Keratinocyte (primary cell): Measurements from ENCODE around the gene MRPS7. TPM values are rescaled to one million over a fixed set of nuclear protein-coding genes. Genes with fewer than 3 reads are reported as not detected.

Experiments
- DNase-seq: peaks from one replicate; pipeline ENCODE4 v3.0.0-alpha.2; 2011; ENCODE audit warnings: low read depth, missing footprints, low spot score
- FAIRE-seq: peaks from 2 replicates; lab custom pipeline; 2011; peaks lifted over from hg19 to GRCh38; lab: Jason Lieb, UNC
- H2AFZ ChIP-seq: 2 replicates; pipeline ENCODE4 v1.6.0; 2012; ENCODE audit warnings: low read length, control low read depth, inconsistent platforms; ENCODE audit not compliant: control insufficient read depth
- H3K27ac ChIP-seq: 2 replicates; pipeline ENCODE4 v1.5.1; 2011; ENCODE audit warnings: low read length; ENCODE audit not compliant: control insufficient read depth, insufficient read depth
- H3K27me3 ChIP-seq: 3 replicates; pipeline ENCODE4 v1.6.0; 2011; ENCODE audit warnings: low read length; ENCODE audit not compliant: control insufficient read depth, insufficient read depth; ENCODE audit errors: extremely low read depth
- H3K36me3 ChIP-seq, 2 experiments: 2 replicates in 1 of 2; 3 replicates in 1 of 2; pipeline ENCODE4 v1.5.1; 2011; ENCODE audit warnings: low read length in 2 of 2, mild to moderate bottlenecking in 1 of 2; ENCODE audit not compliant: control insufficient read depth in 2 of 2, insufficient read depth in 2 of 2; ENCODE audit errors: extremely low read depth in 1 of 2
- H3K4me1 ChIP-seq: 3 replicates; pipeline ENCODE4 v1.5.1; 2011; ENCODE audit warnings: low read length; ENCODE audit not compliant: control insufficient read depth, insufficient read depth; ENCODE audit errors: extremely low read depth
- H3K4me2 ChIP-seq: 3 replicates; pipeline ENCODE4 v1.6.0; 2011; ENCODE audit warnings: low read depth, low read length; ENCODE audit not compliant: control insufficient read depth, insufficient read depth; ENCODE audit errors: extremely low read depth
- H3K4me3 ChIP-seq, 3 experiments: fragments of 200-600 bp in 1 of 3; sonication (generic) in 1 of 3; 2 replicates in 2 of 3; 3 replicates in 1 of 3; pipeline ENCODE4 v1.5.1; 2011 to 2016; ENCODE audit warnings: low read length in 3 of 3, mild to moderate bottlenecking in 3 of 3, control low read depth in 2 of 3, inconsistent platforms in 1 of 3, low read depth in 1 of 3, mixed read lengths in 1 of 3, mixed run types in 1 of 3, moderate library complexity in 1 of 3; ENCODE audit not compliant: control insufficient read depth in 2 of 3, insufficient read depth in 2 of 3; ENCODE audit errors: extremely low read depth in 1 of 3
- H3K79me2 ChIP-seq: 2 replicates; pipeline ENCODE4 v1.6.0; 2012; ENCODE audit warnings: low read length; ENCODE audit not compliant: control insufficient read depth, insufficient read depth
- H3K9ac ChIP-seq: 3 replicates; pipeline ENCODE4 v1.6.0; 2011; ENCODE audit warnings: low read length; ENCODE audit not compliant: control insufficient read depth, insufficient read depth; ENCODE audit errors: extremely low read depth
- H3K9me1 ChIP-seq: 3 replicates; pipeline ENCODE4 v1.6.0; 2011; ENCODE audit warnings: low read length; ENCODE audit not compliant: control insufficient read depth, insufficient read depth; ENCODE audit errors: extremely low read depth
- H3K9me3 ChIP-seq: 2 replicates; pipeline ENCODE4 v1.5.1; 2012; ENCODE audit warnings: low read depth, low read length; ENCODE audit not compliant: control insufficient read depth
- H4K20me1 ChIP-seq: 3 replicates; pipeline ENCODE4 v1.6.0; 2011; ENCODE audit warnings: low read length; ENCODE audit not compliant: control insufficient read depth, insufficient read depth; ENCODE audit errors: extremely low read depth
- EZH2 ChIP-seq: IDR thresholded peaks from one replicate; pipeline ENCODE4 v1.6.1; 2012; ENCODE audit warnings: inconsistent platforms, mild to moderate bottlenecking, low read length, moderate library complexity
- dilution Hi-C: fragments of 300-500 bp; cut with MboI; formaldehyde crosslinking; loops from one replicate; pipeline ENCODE4 v1.7.0; 2020; ENCODE audit warnings: low sequenced_read_pairs; ENCODE audit not compliant: extremely low pct_ligation_motif_present
- polyA plus RNA-seq, 5 experiments: library from polyadenylated mRNA; depleted of rRNA in 3 of 5; stranded (reverse) in 3 of 5; stranded (forward) in 1 of 5; unstranded in 1 of 5; fragments of >200 nt; gene quantifications; 1 replicate in 1 of 5; 2 replicates in 3 of 5; 3 replicates in 1 of 5; pipeline versions ENCODE4 v1.2.1 to v1.2.3, GENCODE V29; 2011 to 2012; ENCODE audit warnings: missing spikeins in 2 of 5, low read depth in 1 of 5, low replicate concordance in 1 of 5
- TF ChIP-seq, protein P1 (sequence below), 3 experiments: IDR thresholded peaks in 1 of 3; conservative IDR thresholded peaks in 1 of 3; optimal IDR thresholded peaks in 1 of 3; 2 replicates in 2 of 3; 3 replicates in 1 of 3; pipeline versions ENCODE3 to v1.5.1; 2011; ENCODE audit warnings: low read length in 3 of 3, mild to moderate bottlenecking in 3 of 3, moderate library complexity in 2 of 3, control low read depth in 1 of 3, inconsistent platforms in 1 of 3; ENCODE audit not compliant: insufficient read depth in 2 of 3; ENCODE audit errors: extremely low read depth in 1 of 3

The MRPS7 gene
- polyA plus RNA-seq, 1 donor (not counting 4 experiments of a cell fraction or from before 2014, with no cell fraction given) = 79.0 TPM

DNA sequence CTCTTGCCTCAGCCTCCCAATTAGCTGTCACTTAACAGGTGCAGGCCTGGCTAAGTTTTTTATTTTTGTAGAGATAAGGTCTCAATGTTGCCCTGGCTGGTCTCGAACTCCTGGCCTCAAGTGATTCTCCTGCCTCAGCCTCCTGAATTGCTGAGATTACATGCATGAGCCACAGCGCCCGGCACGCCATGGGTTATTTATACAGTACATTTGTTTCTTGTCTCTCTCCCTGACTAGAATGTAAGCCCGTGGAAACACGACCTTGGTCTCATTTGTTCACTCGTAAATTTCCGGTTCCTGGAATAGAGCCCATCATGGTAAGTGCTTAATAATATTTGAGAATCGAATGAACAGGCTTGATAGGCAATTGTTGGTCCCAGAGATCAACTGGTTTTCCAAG, 25.5 kb downstream of the MRPS7 start:
- Histone ChIP-seq H3K9me3 (no peaks in the 10 kb centered on the region), H2AFZ (no peak overlapping the region), H3K79me2 (peaks cover 7% of the 10 kb centered on the region), H4K20me1 (no peaks in the 10 kb centered on the region), H3K4me2 (no peak overlapping the region), H3K9ac (no peak overlapping the region), H3K9me1 (no peaks in the 10 kb centered on the region), H3K27ac (no peak overlapping the region), H3K4me3 (no peak overlapping the region), H3K27me3 (no peaks in the 10 kb centered on the region), H3K36me3 (peaks cover 3 to 10% of the 10 kb centered on the region in 2 experiments), H3K4me1 (peaks cover 10% of the 10 kb centered on the region)
- no peak for FAIRE-seq
- TF ChIP-seq, protein P1, sequence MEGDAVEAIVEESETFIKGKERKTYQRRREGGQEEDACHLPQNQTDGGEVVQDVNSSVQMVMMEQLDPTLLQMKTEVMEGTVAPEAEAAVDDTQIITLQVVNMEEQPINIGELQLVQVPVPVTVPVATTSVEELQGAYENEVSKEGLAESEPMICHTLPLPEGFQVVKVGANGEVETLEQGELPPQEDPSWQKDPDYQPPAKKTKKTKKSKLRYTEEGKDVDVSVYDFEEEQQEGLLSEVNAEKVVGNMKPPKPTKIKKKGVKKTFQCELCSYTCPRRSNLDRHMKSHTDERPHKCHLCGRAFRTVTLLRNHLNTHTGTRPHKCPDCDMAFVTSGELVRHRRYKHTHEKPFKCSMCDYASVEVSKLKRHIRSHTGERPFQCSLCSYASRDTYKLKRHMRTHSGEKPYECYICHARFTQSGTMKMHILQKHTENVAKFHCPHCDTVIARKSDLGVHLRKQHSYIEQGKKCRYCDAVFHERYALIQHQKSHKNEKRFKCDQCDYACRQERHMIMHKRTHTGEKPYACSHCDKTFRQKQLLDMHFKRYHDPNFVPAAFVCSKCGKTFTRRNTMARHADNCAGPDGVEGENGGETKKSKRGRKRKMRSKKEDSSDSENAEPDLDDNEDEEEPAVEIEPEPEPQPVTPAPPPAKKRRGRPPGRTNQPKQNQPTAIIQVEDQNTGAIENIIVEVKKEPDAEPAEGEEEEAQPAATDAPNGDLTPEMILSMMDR (optimal IDR thresholded peaks at IDR 0.05 in 1 of 3, IDR thresholded peaks at IDR 0.05 in 1 of 3, conservative IDR thresholded peaks at IDR 0.05 in 1 of 3; ENCODE audit: extremely low read depth in 1 of 3, insufficient read depth in 2 of 3, low read length in 3 of 3) = no peak
- TF ChIP-seq EZH2 = no peak
- no peak for DNase-seq
- dilution Hi-C loops = no loop called here

DNA sequence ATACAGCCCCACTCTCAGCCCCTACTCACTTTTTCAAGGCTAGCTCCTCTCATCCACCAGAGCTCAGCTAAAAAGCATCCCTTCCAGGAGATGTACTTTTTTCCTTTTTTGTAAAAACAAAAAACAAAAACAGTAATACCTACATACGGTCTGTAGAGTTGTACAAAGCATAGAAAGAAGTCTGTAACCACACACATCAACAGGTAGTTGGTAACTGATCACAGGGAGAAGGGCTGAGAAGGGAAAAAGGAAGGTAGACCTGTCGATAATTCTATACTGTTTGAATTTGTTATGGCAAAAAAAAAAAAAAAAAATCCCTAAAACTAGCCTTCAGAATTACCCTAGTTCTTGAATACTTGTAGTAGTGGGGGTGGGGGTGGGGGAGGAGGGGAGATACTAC, 26.7 kb downstream of the MRPS7 start:
- dilution Hi-C loops = no loop called here
- FAIRE-seq (no peak), DNase-seq (no peak)
- Histone ChIP-seq H3K4me1 (peaks cover 10% of the 10 kb centered on the region), H4K20me1 (no peaks in the 10 kb centered on the region), H2AFZ (no peak overlapping the region), H3K27me3 (no peaks in the 10 kb centered on the region), H3K36me3 (peaks cover 3 to 10% of the 10 kb centered on the region in 2 experiments), H3K79me2 (peaks cover 7% of the 10 kb centered on the region), H3K4me3 (peak overlapping the region; percentile 58 to 85 (median 84)), H3K27ac (no peak overlapping the region), H3K9ac (peak overlapping the region; percentile 93), H3K4me2 (peak overlapping the region; percentile 88), H3K9me3 (no peaks in the 10 kb centered on the region), H3K9me1 (no peaks in the 10 kb centered on the region)
- TF ChIP-seq, protein P1 (optimal IDR thresholded peaks at IDR 0.05 in 1 of 3, IDR thresholded peaks at IDR 0.05 in 1 of 3, conservative IDR thresholded peaks at IDR 0.05 in 1 of 3; ENCODE audit: extremely low read depth in 1 of 3, insufficient read depth in 2 of 3, low read length in 3 of 3) = no peak
- TF ChIP-seq EZH2 = no peak
